GM19351 (cell line): ENCODE measurements around the gene LPCAT2.

Experiments
- ATAC-seq: cut with Tn5 transposase; IDR thresholded peaks from one replicate; pipeline ENCODE4 v1.9.1; 2021; ENCODE audit warnings: mild to moderate bottlenecking, moderate library complexity; ENCODE audit not compliant: unreplicated experiment

The LPCAT2 gene

GRCh38 chr16:55502801-55503366 lies 6.0 kb upstream of the LPCAT2 start:
- no peak for ATAC-seq

- no peak for ATAC-seq
These were observed 4.9 kb upstream of the LPCAT2 start for GRCh38 chr16:55503726-55504550.

DNA sequence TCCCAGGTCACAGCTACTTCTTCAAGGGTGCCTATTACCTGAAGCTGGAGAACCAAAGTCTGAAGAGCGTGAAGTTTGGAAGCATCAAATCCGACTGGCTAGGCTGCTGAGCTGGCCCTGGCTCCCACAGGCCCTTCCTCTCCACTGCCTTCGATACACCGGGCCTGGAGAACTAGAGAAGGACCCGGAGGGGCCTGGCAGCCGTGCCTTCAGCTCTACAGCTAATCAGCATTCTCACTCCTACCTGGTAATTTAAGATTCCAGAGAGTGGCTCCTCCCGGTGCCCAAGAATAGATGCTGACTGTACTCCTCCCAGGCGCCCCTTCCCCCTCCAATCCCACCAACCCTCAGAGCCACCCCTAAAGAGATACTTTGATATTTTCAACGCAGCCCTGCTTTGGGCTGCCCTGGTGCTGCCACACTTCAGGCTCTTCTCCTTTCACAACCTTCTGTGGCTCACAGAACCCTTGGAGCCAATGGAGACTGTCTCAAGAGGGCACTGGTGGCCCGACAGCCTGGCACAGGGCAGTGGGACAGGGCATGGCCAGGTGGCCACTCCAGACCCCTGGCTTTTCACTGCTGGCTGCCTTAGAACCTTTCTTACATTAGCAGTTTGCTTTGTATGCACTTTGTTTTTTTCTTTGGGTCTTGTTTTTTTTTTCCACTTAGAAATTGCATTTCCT lies 3.4 kb upstream of the LPCAT2 start:
- no peak for ATAC-seq

DNA sequence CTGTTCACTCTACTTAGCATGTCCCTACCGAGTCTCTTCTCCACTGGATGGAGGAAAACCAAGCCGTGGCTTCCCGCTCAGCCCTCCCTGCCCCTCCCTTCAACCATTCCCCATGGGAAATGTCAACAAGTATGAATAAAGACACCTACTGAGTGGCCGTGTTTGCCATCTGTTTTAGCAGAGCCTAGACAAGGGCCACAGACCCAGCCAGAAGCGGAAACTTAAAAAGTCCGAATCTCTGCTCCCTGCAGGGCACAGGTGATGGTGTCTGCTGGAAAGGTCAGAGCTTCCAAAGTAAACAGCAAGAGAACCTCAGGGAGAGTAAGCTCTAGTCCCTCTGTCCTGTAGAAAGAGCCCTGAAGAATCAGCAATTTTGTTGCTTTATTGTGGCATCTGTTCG lies 2.8 kb upstream of the LPCAT2 start:
- ATAC-seq, result no peak

- ATAC-seq, result no peak
These were observed 2.2 kb upstream of the LPCAT2 start for GRCh38 chr16:55506708-55507107.

DNA sequence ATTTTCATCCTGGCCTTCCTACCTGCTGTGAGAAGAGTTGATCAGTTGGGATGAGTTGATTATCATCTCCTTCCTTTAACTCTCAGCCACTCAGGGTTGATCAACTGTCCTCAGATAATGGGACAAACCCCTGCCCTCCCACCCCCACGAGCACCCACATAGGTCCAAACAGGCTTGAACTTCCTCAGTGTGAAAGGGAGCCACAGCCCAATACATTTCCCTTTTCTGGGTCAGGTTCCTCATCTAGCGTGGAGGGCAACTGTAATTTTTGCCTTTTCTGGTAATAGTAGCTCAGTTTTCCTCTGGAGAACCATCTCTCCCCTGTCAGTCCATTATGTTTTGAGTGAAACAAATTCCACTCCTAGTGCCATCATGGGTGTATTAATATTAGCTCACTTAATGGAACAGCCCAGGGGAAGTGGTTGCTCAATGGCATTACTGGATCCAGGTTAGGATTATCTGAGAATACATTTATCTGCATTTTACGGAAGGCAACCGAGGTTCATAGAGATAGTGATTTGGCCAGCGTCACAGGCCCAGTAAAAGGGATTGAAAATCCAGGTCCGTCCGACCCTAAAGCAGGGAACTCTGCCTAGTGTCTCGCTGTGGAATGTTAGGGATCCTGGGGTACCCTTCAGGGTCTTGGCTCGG lies 476 bp upstream of the LPCAT2 start:
- no peak for ATAC-seq

DNA sequence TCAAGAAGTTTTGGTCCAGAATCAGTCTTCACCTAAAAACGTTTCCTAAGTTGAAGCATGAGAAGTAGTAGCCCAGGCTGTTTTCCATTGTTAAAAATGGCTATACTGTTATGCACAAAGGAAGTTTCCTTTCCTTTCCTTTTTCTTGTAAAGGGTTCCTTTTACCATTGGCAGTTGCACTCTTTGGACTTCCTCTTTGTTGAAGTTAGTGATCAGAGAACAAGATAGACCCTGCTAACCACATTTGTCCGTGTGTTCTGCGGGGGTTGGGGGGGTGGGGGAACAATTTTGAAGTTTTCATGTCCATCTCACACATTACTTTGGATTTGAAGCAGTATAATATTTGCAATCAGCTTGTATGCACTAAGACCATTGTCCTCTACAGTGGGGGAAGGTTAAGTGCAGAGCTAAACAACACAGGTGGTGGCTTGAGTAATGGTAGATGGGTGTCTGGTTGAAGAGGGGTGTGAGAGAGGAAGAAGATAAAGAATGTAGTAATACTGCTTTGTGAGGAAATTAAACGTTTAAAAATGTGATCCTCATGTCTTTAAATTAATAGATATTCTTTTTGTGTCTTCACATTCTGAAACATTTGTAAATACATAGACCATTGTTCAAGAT lies 1.4 kb downstream of the LPCAT2 start:
- no peak for ATAC-seq

DNA sequence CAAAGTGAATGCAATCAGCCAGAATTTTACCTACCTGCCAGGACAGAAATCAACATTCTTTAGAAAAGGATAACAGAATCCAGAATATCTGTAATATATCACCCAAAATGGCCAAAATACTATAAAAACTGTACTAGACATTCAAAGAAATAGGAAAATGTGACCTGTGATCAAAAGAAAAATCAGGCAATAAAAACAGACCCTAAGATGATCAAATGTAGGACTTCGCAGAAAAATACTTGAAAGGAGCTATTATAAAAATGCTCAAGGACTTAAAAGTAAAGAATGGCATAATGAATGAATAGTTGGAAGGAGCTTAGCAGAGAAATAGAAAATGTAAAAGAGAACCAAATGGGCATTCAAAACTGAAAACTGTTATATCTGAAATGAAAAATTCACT lies 4.1 kb downstream of the LPCAT2 start:
- ATAC-seq, result no peak

DNA sequence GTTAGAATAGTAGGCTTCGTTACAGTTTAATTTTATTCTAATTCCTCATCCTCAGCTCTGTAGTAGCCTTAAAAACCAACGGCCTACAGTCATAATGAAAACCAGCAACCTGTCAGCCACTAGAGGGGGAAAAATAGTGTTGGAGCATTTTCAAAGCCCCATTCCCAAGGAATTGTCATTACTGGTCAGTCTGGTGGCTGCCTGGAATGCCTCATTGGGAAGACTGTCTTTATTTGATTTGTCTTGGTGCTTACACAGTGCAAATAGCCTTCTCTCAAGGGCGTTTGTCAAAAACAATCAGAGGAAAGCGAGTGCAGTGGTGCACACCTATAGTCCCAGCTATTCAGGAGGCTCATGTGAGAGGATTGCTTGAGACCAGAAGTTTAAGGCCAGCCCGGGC lies 4.7 kb downstream of the LPCAT2 start:
- ATAC-seq, result no peak

- ATAC-seq, result no peak
These were observed 6.2 kb downstream of the LPCAT2 start for GRCh38 chr16:55515111-55515510.

GRCh38 chr16:55521792-55522191 lies 12.9 kb downstream of the LPCAT2 start:
- ATAC-seq, result no peak

DNA sequence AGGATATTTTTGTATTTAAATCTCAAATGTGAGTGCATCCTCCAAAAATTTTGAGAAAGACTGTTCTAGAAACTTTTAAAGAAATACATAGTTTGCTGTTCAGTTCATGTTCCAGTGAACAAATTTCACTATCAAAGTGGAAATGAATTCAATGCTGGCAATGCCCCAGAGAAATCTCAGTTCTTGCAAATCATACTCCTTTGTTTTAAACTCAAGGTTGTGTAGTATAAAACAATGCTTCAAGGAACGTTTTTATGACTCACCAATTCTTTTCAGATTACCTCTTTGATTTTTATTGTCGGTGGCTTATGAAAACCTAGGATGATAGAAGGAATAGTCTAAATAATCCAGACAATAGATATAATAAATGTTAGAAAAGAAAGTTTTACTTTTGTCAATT lies 17.6 kb downstream of the LPCAT2 start:
- ATAC-seq, result no peak

- ATAC-seq, result no peak
These were observed 19.0 kb downstream of the LPCAT2 start for GRCh38 chr16:55527885-55528284.

DNA sequence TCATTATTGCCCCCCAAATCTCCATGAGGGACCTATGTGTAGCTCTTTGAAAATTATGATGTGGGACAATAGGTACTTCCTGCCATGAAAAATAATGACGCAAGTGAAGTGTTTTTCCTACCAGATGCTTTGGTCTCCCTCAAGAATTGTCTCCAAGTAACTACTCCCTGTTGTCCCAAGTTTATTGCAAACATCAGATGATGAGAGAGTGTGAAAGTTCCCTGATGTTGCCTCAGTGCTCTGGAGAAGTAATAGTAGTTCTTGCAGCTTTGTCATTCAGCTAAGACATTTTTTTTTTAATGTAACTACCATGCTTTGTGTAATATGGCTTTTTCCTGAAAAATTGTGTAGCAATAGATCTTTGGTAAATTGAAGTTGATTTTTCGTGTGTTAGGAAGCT lies 20.1 kb downstream of the LPCAT2 start:
- no peak for ATAC-seq

DNA sequence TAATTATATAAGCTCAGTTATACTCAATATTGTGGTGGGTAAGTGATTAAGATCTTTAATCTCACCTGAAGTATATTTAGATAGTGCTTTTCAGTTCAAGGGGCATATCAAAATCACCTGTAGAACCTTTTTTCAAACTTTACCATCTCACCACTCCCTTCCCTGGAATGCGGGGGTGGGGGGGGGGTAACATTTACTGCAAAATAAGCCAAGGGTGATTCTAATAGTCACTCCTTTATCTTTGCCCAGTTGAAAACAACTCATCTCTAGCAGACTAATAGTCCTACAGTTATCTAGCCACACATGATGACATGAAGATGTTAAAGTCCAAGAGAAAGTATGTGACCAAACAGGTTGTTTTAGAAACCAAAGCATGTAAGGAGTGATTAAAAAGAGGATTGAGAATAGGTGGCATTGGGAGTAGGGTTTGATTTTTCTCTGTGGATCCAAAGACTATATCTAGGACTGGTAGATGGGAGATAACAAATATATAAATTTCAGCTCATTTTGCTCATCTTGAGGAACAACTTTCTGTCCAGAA lies 21.5 kb downstream of the LPCAT2 start:
- ATAC-seq, result no peak

GRCh38 chr16:55532227-55532626 lies 23.4 kb downstream of the LPCAT2 start:
- no peak for ATAC-seq

- ATAC-seq, result no peak
These were observed 25.9 kb downstream of the LPCAT2 start for GRCh38 chr16:55534756-55535155.

- no peak for ATAC-seq
These were observed 30.2 kb downstream of the LPCAT2 start for GRCh38 chr16:55539049-55539448.

- ATAC-seq, result no peak
These were observed 30.6 kb downstream of the LPCAT2 start for GRCh38 chr16:55539488-55539887.

DNA sequence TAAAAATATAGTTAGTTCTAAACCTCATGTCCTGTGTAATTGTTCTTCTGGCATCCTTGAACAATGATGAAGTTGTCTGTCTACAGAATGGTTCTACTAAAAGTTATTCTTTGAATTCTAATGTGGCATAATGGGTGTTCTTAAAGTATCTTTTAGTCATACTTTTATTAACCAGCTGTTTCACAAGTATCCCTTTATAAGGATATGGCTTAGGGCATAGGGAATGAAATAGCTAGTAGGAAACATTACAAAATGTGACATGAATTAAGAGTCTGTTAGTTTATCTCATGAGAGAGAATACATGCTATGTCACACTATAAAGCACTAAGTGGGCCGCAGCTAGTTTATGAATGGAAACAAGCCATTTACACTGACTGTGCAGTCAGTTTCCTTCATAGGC lies 31.3 kb downstream of the LPCAT2 start:
- no peak for ATAC-seq
